Neural progenitor cell (in vitro differentiated cells): Measurements from ENCODE around the gene TSHZ1. TPM values are rescaled to one million over a fixed set of nuclear protein-coding genes. Genes with fewer than 3 reads are reported as not detected.

Experiments
- DNase-seq: peaks from one replicate; pipeline ENCODE4 v3.0.0-alpha.2; 2016; ENCODE audit warnings: low spot score
- H2AFZ ChIP-seq: fragments of 200-600 bp; sonication (generic); replicated peaks from 2 replicates; pipeline ENCODE4 v1.6.1; 2016; ENCODE audit warnings: antibody characterized with exemption
- H3F3A ChIP-seq: fragments of 200-600 bp; sonication (generic); 2 replicates; pipeline ENCODE4 v1.6.1; 2016; ENCODE audit warnings: antibody characterized with exemption, low read depth
- H3K27ac ChIP-seq: fragments of 200-600 bp; sonication (generic); 2 replicates; pipeline ENCODE4 v1.5.1; 2016; ENCODE audit warnings: mild to moderate bottlenecking
- H3K27me3 ChIP-seq: fragments of 200-600 bp; sonication (generic); 2 replicates; pipeline ENCODE4 v1.6.1; 2016; ENCODE audit warnings: mild to moderate bottlenecking, moderate library complexity
- H3K36me3 ChIP-seq: fragments of 200-600 bp; sonication (generic); 2 replicates; pipeline ENCODE4 v1.5.1; 2016
- H3K4me1 ChIP-seq: fragments of 200-600 bp; sonication (generic); 2 replicates; pipeline ENCODE4 v1.6.1; 2016; ENCODE audit warnings: mixed run types
- H3K4me2 ChIP-seq: fragments of 200-600 bp; sonication (generic); 2 replicates; pipeline ENCODE4 v1.6.1; 2016
- H3K4me3 ChIP-seq: fragments of 200-600 bp; sonication (generic); 2 replicates; pipeline ENCODE4 v1.5.1; 2016
- H3K79me2 ChIP-seq: fragments of 200-600 bp; sonication (generic); 2 replicates; pipeline ENCODE4 v1.6.1; 2016; ENCODE audit warnings: low read depth
- H3K9ac ChIP-seq: fragments of 200-600 bp; sonication (generic); 2 replicates; pipeline ENCODE4 v1.6.1; 2016
- H3K9me3 ChIP-seq: fragments of 200-600 bp; sonication (generic); 2 replicates; pipeline ENCODE4 v1.5.1; 2016; ENCODE audit warnings: low read depth
- H4K20me1 ChIP-seq: fragments of 200-600 bp; sonication (generic); 2 replicates; pipeline ENCODE4 v1.6.1; 2016; ENCODE audit warnings: low read depth
- H3K27ac Mint-ChIP-seq: 3 replicates; pipeline ENCODE4 v1.8.0; 2021; ENCODE audit warnings: mixed read lengths
- H3K27me3 Mint-ChIP-seq: 2 replicates; pipeline ENCODE4 v1.8.0; 2022; ENCODE audit warnings: low read depth, mild to moderate bottlenecking, inconsistent platforms, moderate library complexity, mixed read lengths; ENCODE audit not compliant: insufficient read depth
- H3K36me3 Mint-ChIP-seq: 3 replicates; pipeline ENCODE4 v1.8.0; 2021; ENCODE audit warnings: mixed read lengths
- H3K4me1 Mint-ChIP-seq: 3 replicates; pipeline ENCODE4 v1.8.0; 2021; ENCODE audit warnings: mixed read lengths
- H3K4me3 Mint-ChIP-seq: 3 replicates; pipeline ENCODE4 v1.8.0; 2021; ENCODE audit warnings: mild to moderate bottlenecking, moderate library complexity, mixed read lengths
- H3K9me3 Mint-ChIP-seq: 3 replicates; pipeline ENCODE4 v1.8.0; 2020; ENCODE audit warnings: mixed read lengths
- CTCF ChIP-seq: fragments of 200-600 bp; sonication (generic); IDR thresholded peaks from 2 replicates; pipeline ENCODE4 v1.5.1; 2017; ENCODE audit warnings: antibody characterized with exemption, mild to moderate bottlenecking
- EZH2 ChIP-seq: fragments of 200-600 bp; sonication (generic); IDR thresholded peaks from 2 replicates; pipeline ENCODE4 v1.6.1; 2017; ENCODE audit warnings: antibody characterized with exemption, mild to moderate bottlenecking, moderate library complexity
- EZH2phosphoT487 ChIP-seq: fragments of 200-600 bp; sonication (generic); IDR thresholded peaks from 2 replicates; pipeline ENCODE4 v1.6.1; 2017; ENCODE audit warnings: antibody characterized with exemption
- total RNA-seq: library from RNA; depleted of rRNA; stranded (reverse); fragments of >200 nt; gene quantifications from 2 replicates; pipeline ENCODE4 v1.2.3, GENCODE V29; 2015; ENCODE audit warnings: low replicate concordance

The TSHZ1 gene
- total RNA-seq, 1 donor from 2014 or later = 0.06 TPM

GRCh38 chr18:75213611-75214331 lies 3.2 kb downstream of the TSHZ1 start:
- Mint-ChIP-seq H3K4me1 (peaks cover 26% of the 10 kb centered on the region), H3K27me3 (peaks cover 10% of the 10 kb centered on the region), H3K36me3 (no peaks in the 10 kb centered on the region), H3K9me3 (no peaks in the 10 kb centered on the region), H3K27ac (no peak overlapping the region), H3K4me3 (no peak overlapping the region)
- Histone ChIP-seq H3F3A (peaks cover 22% of the 10 kb centered on the region), H3K9me3 (no peaks in the 10 kb centered on the region), H3K27ac (no peak overlapping the region), H3K36me3 (no peaks in the 10 kb centered on the region), H3K9ac (no peak overlapping the region), H3K4me2 (no peak overlapping the region), H3K4me3 (no peak overlapping the region), H3K79me2 (no peaks in the 10 kb centered on the region), H2AFZ (no peak overlapping the region), H3K4me1 (peaks cover 13% of the 10 kb centered on the region), H4K20me1 (peaks cover 8% of the 10 kb centered on the region), H3K27me3 (peaks cover 61% of the 10 kb centered on the region)
- DNase-seq = no peak
- TF ChIP-seq EZH2 (no peak), EZH2phosphoT487 (no peak), CTCF (no peak)

- Mint-ChIP-seq H3K4me3 (no peak overlapping the region), H3K9me3 (no peaks in the 10 kb centered on the region), H3K27me3 (peaks cover 10% of the 10 kb centered on the region), H3K36me3 (no peaks in the 10 kb centered on the region), H3K4me1 (peaks cover 26% of the 10 kb centered on the region), H3K27ac (no peak overlapping the region)
- peaks cover 8% of the 10 kb centered on the region for H4K20me1 ChIP-seq
- no peak for DNase-seq
- no peak overlapping the region for H3K27ac ChIP-seq
- H3K4me1 ChIP-seq = peaks cover 13% of the 10 kb centered on the region
- H3K36me3 ChIP-seq = no peaks in the 10 kb centered on the region
- no peak overlapping the region for H3K4me2 ChIP-seq
- H3F3A ChIP-seq = peaks cover 19% of the 10 kb centered on the region
- H3K4me3 ChIP-seq = no peak overlapping the region
- peaks cover 60% of the 10 kb centered on the region for H3K27me3 ChIP-seq
- H3K79me2 ChIP-seq = no peaks in the 10 kb centered on the region
- no peak overlapping the region for H2AFZ ChIP-seq
- no peaks in the 10 kb centered on the region for H3K9me3 ChIP-seq
- TF ChIP-seq EZH2phosphoT487 (no peak), CTCF (no peak), EZH2 (no peak)
- H3K9ac ChIP-seq = no peak overlapping the region
Measured at GRCh38 chr18:75214332-75214690, 3.7 kb downstream of the TSHZ1 start.

- H3K27ac Mint-ChIP-seq = no peak overlapping the region
- no peak overlapping the region for H3K4me3 Mint-ChIP-seq
- no peaks in the 10 kb centered on the region for H3K9me3 Mint-ChIP-seq
- H3K4me2 ChIP-seq = no peak overlapping the region
- H3K9me3 ChIP-seq = no peaks in the 10 kb centered on the region
- H3F3A ChIP-seq = peaks cover 13% of the 10 kb centered on the region
- DNase-seq = no peak
- no peak overlapping the region for H3K9ac ChIP-seq
- peaks cover 6% of the 10 kb centered on the region for H3K27me3 Mint-ChIP-seq
- no peaks in the 10 kb centered on the region for H3K36me3 ChIP-seq
- H3K4me3 ChIP-seq = no peak overlapping the region
- H3K4me1 ChIP-seq = peaks cover 10% of the 10 kb centered on the region
- H3K4me1 Mint-ChIP-seq = peaks cover 23% of the 10 kb centered on the region
- H3K36me3 Mint-ChIP-seq = no peaks in the 10 kb centered on the region
- no peak for TF ChIP-seq EZH2phosphoT487
- TF ChIP-seq CTCF = no peak
- TF ChIP-seq EZH2 = no peak
- H4K20me1 ChIP-seq = peaks cover 8% of the 10 kb centered on the region
- H3K27ac ChIP-seq = no peak overlapping the region
- H2AFZ ChIP-seq = no peak overlapping the region
- peaks cover 54% of the 10 kb centered on the region for H3K27me3 ChIP-seq
- H3K79me2 ChIP-seq = no peaks in the 10 kb centered on the region
Measured at GRCh38 chr18:75214766-75215510, 4.3 kb downstream of the TSHZ1 start.
